Middle frontal gyrus (tissue), 1 donor: ENCODE data around the gene KCNT1.

ENCODE experiments used
- DNase-seq: peaks from one replicate; pipeline ENCODE4 v3.0.0-alpha.2; 2015; ENCODE audit warnings: low spot score; ENCODE audit errors: extremely low spot score

The KCNT1 gene

GRCh38 chr9:135744333-135745070, 42.5 kb downstream of the KCNT1 start:
- no peak for DNase-seq

- DNase-seq = no peak
Observed at GRCh38 chr9:135745189-135745588, 43.2 kb downstream of the KCNT1 start.

GRCh38 chr9:135745686-135746324, 43.8 kb downstream of the KCNT1 start:
- no peak for DNase-seq

- DNase-seq = no peak
Observed at GRCh38 chr9:135746565-135746964, 44.6 kb downstream of the KCNT1 start.

DNA sequence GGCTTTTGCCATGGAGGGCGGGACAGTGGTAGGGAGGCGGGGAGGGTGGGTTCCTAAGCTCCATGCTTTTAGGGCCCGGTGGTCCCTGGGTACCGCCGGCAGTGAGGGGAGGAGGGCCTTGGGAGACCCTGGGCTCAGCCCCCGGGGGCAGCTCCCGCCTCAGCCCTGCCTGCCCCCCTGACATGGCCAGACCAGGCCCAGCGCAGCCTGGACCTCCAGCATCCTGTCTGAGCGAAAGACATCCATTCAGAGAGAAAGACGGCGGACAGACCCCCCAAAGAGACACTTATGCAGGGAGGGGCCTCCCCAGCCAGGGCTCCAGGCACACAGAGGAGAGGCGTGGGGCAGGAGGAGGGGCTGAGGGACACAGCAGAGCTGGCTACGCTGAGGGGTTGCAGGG, 45.3 kb downstream of the KCNT1 start:
- no peak for DNase-seq

DNA sequence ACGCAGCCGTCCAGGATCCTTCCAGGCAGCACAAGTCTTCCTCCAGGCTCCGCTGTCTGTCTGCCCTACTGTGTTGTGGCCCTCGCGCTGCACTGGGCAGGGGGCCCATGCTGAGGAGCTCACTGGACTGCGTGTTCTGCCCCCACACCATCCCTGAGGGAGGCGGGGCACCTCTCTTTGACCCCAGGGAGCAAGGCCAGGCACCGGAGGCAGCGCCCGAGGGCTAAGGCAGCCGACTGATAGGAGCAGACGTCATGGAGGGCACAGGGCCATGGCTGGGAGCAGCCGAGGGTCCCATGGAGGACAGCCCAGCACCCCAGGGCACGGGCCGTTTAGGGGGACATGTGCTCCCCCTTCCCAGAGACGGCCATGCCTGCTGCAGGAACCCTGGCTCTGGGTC, 46.7 kb downstream of the KCNT1 start:
- no peak for DNase-seq

DNA sequence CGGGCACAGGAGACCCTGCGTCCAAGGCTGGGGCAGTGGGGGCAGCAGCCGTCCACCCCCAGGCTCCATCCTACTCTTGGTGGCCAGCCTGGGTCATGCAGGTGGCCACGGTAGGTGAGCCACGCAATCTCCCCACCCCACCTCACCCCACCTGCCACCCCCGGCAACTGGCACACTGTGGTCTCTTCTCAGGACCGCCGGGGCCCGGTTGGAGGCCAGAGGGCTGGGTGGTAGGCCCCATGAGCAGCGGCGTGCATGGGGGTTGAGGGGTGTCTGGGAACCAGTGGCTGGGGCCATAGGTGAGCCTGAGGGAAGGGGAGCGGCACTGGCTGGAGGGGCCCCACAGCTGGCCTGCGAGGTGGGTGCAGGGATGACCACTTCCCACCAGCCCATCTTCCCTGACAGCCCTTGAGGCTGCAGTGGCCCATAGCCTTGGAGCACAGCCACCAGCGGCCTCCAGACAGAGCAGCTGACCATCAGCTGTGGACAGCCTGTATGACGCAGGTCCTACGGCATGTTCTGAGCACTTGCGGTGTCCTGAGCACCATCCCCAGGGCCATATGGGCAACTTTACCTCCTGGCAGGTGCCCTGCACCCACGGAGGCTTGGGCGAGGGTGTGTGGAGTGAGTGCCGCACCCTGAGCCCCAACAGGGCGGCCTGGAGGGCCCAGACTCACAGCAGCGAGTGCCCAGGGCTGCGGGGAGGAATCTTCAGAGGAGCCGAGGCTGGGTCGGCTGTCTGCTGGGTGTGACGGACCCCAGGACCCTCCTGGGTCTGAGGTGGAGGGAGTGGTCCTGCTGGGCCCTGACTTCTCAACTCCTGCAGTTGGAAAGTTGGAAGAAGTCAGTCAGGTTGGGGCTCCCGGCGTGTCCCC, 47.4 kb downstream of the KCNT1 start:
- DNase-seq = no peak

- no peak for DNase-seq
Observed at GRCh38 chr9:135750786-135751185, 48.8 kb downstream of the KCNT1 start.

- DNase-seq = no peak
Observed at GRCh38 chr9:135751501-135751900, 49.5 kb downstream of the KCNT1 start.

GRCh38 chr9:135752281-135753204, 50.6 kb downstream of the KCNT1 start:
- DNase-seq = no peak

DNA sequence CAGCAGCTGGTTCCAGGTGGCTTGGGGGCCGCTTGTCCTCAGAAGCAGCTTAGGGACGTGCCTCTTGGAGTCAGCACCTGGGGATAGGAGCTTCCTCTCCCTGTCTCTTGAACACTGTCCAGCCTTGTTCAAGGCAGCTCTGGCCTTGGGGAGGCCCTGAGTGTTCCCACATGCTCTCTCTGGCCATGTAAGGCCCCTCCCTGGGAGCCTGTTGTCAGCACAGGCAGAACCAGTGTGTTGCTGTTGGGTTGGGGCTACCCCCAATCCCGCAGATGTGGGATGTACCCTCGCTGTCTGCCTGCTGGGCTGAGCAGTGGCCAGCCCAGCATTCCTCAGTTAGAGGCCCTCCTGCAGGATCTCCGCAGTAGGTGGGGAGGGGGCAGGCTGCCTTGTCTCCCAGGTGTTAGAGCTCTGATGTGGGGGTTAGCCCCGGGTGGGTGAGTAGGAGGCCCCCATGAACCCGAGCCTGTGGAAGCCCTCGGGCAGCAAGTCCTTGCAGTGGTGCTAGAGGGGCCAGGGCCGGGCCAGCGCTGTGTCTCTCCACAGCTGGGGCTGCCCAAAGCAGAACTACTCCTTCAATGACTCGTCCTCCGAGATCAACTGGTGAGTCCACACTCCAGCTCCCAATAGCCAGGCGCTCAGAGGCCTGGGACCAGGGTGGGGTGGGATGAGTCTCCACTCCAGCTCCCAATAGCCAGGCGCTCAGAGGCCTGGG, 51.6 kb downstream of the KCNT1 start:
- DNase-seq = no peak

GRCh38 chr9:135756576-135756975, 54.6 kb downstream of the KCNT1 start:
- DNase-seq = no peak

DNA sequence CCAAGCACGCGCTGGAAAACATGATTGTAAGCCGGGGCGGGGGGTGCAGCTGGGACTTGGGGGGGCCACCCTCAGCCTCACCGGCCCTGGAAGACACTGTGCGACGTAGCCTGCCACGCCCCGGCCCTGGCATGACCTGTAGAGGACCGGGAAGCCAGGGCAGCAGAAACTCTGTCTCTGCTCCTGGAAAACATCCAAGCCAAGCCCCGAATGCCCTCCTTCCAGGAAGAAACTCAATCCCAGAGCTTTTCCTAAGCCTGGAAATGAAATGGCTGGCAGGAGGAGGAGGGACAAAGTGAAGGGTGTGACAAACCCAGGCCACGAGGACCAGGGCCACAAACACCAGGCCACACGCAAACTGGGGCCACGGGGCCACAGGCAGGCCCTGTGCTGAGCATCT, 55.4 kb downstream of the KCNT1 start:
- DNase-seq = no peak

GRCh38 chr9:135758056-135758455, 56.1 kb downstream of the KCNT1 start:
- DNase-seq = no peak

DNA sequence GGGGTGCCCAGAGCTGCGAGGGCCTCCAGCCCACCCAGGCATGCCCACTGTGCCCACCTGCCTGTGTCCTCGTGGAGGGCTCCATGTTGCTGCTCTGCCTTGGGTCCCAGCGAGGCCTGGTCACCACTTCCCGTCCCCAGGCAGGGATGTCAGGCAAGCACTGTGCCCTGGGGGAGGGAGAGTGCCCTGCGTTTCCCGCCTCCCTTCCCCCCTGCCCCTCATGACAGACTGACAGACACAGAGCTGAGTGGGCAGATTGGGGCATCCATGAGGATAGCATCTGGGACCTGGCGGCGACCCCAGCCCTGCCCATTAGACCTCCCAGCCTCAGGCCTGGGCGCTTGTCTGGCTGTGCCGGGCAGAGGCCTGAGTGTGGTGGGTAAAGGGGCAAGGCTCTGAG, 56.9 kb downstream of the KCNT1 start:
- DNase-seq = no peak

DNA sequence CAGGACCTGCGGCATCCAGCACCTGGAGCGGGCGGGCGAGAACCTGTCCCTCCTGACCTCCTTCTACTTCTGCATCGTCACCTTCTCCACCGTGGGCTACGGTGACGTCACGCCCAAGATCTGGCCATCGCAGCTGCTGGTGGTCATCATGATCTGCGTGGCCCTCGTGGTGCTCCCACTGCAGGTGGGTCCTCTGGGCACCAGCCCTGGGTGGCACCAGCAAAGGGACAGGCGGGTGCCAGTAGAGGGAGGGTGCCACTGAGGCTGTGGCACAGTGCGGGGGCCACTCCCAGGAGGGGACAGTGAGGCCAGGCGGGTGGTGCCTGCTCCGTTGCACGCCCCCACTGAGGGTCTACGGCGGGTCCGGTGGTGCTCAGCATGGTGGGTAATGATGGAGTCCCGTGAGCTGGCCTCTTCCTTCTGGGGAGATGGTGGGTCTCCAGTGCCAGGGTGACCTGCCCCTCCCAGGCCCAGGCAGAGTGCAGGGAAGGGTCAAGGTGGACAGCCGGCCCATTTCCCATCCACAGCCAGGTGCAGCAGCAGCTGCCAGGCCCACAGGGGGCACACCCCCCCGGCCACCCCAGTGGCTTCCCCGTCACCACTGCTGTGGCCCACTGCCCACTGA, 57.8 kb downstream of the KCNT1 start:
- no peak for DNase-seq

DNA sequence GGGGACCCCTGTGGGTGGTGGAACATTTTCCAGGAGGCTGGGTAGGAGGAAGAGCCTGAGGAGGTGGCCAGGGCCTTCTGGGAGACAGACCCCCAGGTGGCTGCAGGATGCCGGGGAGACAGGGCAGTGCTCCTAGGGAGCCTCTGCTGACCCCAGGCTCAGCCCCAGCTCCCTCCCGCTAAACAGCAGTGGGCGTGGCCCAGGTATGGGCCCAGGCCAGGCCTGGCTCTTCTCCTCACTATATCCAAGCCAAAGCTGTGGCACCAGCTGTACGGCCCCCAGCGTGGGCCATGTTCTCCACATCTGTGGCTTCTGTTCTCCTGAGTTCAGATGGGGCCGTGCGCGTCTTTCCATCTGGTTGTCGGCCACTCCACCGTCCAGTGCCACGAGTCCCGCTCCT, 58.5 kb downstream of the KCNT1 start:
- no peak for DNase-seq

GRCh38 chr9:135761150-135761844, 59.3 kb downstream of the KCNT1 start:
- no peak for DNase-seq

GRCh38 chr9:135761845-135762168, 59.8 kb downstream of the KCNT1 start:
- DNase-seq = no peak

- no peak for DNase-seq
Observed at GRCh38 chr9:135762921-135763320, 60.9 kb downstream of the KCNT1 start.
